Coronary artery (tissue), 2 donors: Measurements from ENCODE around the gene PSMB7.

Experiments used
- DNase-seq: peaks from one replicate; pipeline ENCODE4 v3.0.0-alpha.2; 2017; ENCODE audit warnings: low spot score
- H3K27ac ChIP-seq, 2 donors: fragments of 200-600 bp; sonication (generic); one replicate each; pipeline ENCODE4 v1.5.1; 2016 to 2019
- H3K4me3 ChIP-seq: fragments of 200-600 bp; sonication (generic); 2 replicates; pipeline ENCODE4 v1.5.1; 2016; ENCODE audit warnings: mild to moderate bottlenecking, moderate library complexity
- TF ChIP-seq, protein P1 (sequence below): fragments of 200-600 bp; sonication (generic); IDR thresholded peaks from one replicate; pipeline ENCODE4 v1.5.1; 2019; ENCODE audit warnings: antibody characterized with exemption

The PSMB7 gene

DNA sequence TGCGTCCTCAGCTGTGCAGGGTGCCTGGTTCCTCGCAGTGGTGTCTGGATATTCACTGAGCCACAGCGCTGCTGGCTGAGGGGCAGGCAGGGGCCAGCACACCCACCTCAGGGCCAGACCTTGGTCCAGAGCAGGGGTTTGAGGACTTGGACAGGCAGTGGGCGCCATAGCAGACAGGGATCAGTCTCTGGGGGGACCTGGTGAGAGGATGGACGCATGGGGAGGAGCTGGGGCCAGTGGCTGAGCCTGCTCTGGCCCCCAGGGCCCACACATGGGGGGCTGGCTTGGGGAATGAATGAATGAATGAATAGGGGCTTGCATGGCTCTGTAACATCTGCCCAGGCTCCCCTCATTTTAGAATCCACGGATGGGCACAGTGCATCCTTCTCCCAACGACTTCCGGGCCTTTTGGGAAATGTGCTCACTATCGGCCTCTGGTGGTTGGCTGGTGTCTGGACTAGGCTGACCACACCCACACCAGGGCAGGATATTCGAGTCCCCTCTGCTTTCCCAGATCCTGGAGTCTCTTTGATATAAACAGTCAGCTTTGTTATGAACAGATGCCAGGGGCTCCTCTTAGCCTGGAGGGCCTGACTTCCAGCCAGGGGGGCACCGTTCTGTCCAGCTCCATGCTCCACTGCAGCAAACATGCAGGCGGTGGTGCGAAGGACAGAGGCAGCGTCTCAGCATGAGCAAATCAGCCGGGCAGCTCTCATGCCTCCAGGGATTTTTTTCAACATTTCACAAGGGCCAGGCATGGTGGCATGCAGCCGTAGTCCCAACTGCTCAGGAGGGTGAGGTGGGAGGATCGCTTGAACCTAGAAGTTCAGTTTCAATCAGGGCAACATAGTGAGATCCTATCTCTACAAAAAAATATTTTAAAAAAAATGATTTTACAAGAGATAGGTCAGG, 94.9 kb downstream of the PSMB7 start:
- Histone ChIP-seq H3K27ac (no peak overlapping the region), H3K4me3 (no peak overlapping the region)
- TF ChIP-seq, protein P1, sequence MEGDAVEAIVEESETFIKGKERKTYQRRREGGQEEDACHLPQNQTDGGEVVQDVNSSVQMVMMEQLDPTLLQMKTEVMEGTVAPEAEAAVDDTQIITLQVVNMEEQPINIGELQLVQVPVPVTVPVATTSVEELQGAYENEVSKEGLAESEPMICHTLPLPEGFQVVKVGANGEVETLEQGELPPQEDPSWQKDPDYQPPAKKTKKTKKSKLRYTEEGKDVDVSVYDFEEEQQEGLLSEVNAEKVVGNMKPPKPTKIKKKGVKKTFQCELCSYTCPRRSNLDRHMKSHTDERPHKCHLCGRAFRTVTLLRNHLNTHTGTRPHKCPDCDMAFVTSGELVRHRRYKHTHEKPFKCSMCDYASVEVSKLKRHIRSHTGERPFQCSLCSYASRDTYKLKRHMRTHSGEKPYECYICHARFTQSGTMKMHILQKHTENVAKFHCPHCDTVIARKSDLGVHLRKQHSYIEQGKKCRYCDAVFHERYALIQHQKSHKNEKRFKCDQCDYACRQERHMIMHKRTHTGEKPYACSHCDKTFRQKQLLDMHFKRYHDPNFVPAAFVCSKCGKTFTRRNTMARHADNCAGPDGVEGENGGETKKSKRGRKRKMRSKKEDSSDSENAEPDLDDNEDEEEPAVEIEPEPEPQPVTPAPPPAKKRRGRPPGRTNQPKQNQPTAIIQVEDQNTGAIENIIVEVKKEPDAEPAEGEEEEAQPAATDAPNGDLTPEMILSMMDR: peak; percentile 92
- DNase-seq: no peak

DNA sequence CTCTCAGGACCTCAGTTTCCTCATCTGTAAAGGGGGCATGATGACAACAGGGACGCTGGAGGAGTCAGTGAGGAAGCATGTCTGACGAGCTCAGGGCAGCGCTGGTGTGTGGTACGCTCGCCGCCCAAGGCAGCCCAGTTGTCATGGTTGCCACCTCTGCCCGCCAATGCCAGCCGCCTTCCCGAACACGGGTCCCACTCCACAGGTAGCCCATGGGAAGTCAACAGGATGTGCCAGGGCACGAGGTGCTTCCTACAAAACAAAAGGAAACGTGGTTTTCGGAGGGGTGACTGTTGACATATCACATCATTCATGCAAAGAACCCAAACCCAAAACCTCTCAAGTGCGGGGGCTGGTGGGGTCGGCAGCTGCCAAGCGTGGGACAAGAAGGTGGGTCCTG, 99.4 kb downstream of the PSMB7 start:
- Histone ChIP-seq H3K4me3 (no peak overlapping the region), H3K27ac (no peak overlapping the region)
- TF ChIP-seq, protein P1: no peak
- no peak for DNase-seq

DNA sequence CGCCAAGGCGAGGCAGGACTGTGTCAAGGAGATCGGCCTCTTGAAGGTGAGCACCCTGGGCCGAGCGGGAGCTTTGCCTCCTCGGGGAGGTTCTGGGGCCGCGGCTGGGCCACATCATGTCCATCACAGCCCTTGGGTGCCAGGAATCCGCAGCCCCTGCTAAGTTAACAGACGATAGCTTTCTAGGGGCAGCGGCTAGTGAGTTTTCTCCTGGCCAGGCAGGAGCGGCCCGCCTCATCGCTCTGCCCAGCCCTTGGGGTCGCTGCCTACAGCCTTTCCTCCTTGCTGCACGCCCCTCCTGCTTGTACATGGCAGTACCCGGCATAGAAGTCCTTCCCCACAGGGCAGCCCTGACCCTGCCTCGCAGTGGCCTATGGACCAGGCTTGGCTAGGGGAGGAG, 101.3 kb downstream of the PSMB7 start:
- no peak overlapping the region for H3K27ac ChIP-seq
- no peak overlapping the region for H3K4me3 ChIP-seq
- TF ChIP-seq, protein P1: no peak
- no peak for DNase-seq

DNA sequence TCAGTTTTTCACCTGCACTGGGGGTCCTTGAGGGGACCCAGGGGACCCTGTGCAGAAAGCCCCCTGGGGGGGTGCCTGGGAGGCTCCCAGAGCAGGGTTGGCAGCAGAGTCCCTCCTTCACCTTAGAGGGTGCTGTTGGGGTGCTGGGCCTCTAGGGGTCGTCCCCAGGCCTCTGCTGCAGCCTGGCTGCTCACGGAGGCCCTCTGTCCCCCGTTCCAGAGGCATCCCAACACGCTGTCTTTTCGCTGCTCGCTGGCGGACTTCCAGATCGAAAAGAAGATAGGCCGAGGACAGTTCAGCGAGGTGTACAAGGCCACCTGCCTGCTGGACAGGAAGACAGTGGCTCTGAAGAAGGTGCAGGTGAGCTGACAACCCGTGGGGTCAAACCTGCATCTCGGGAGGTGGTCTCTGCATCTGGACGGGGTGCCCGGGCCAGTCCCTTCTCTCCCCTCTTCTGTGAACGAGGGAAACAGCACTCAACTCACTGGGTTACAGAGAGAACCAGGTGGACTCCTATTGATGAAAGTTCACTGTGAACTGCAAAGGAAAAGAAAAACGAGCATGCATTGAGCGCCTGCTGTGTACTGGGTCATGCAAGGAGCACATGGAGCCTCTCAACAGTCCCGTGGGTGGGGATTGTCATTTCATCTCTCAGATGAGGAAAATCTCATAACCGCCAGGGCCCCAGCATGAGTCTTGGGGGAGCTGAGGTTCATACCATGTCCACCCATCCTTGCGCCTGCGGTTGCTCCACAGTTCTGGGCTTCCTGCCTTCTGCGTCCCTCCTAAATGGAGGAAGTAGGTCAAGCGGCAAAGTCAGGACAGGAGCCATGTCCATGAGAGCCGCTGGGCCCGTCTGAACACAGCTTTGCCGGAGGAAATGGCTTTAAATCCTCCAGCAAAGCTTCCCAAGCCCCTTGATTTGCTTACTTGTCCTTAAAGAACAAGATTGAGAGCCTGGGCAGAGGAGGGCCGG, 102.7 kb downstream of the PSMB7 start:
- TF ChIP-seq, protein P1: no peak
- H3K4me3 ChIP-seq: no peak overlapping the region
- H3K27ac ChIP-seq: no peak overlapping the region
- DNase-seq: no peak

DNA sequence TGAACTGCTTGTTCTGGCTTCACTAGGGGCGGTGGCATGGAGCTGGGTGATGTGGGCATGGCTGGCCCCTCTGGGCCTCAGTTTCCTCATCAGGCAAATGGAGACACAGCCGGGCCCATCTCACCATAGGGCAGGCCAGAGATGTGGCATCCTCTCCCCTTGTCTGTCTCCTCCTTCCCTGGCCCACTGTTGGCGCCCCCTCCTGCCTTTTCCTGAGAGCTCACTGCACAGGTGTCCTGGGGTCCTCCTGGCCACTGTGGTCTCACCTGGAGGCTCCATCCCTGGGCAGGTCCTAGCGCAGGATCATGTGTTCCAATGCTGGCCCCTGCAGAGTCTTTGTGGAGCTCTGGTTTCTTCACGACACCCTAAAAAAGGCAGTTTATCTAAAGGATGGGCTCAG, 104.0 kb downstream of the PSMB7 start:
- no peak for DNase-seq
- Histone ChIP-seq H3K27ac (no peak overlapping the region), H3K4me3 (no peak overlapping the region)
- TF ChIP-seq, protein P1: no peak

DNA sequence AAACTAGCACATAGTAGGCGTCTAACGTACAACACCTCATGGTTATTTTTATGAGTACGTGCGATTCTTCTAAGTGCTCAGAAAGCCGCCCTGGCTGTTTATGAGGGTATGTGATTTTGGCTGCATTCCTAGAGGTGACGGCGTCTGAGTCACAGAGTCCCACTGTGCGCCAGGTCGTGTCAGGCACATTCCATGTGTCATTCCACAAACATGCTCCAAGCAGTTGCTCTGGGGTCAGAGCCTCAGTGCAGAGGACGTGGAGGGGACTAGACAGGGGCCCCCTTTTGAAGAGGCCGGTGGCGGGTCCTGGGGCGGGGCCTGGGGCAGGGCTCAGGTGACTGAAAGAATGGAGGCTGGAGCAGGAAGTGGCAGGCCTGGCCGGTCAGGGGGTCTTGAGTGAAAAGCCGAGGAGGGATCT, 105.6 kb downstream of the PSMB7 start:
- no peak for DNase-seq
- no peak overlapping the region for H3K4me3 ChIP-seq
- peak overlapping the region in 1 of 2 donors; percentile 36 for H3K27ac ChIP-seq
- TF ChIP-seq, protein P1: no peak
